Sigmoid colon (tissue), 7 donors: ENCODE results near the gene ALDH16A1. TPM values are rescaled to one million over a fixed set of nuclear protein-coding genes. Genes with fewer than 3 reads are reported as not detected.

Experiments
- DNase-seq: peaks from one replicate; pipeline ENCODE4 v3.0.0-alpha.2; 2019
- H3K27ac ChIP-seq, 4 donors: fragments of 200-600 bp; sonication (generic); one replicate each; pipeline ENCODE4 v1.5.1; 2016 to 2019; ENCODE audit warnings: mild to moderate bottlenecking in 1 of 4
- H3K27me3 ChIP-seq, 3 donors: fragments of 200-600 bp; sonication (generic); one replicate each; pipeline ENCODE4 v1.5.1; 2019; ENCODE audit warnings: mild to moderate bottlenecking in 1 of 3
- H3K36me3 ChIP-seq, 4 donors: fragments of 200-600 bp; sonication (generic); one replicate each; pipeline ENCODE4 v1.5.1; 2016 to 2019
- H3K4me1 ChIP-seq, 4 donors: fragments of 200-600 bp; sonication (generic); one replicate each; pipeline ENCODE4 v1.5.1; 2017 to 2019
- H3K4me3 ChIP-seq, 4 donors: fragments of 200-600 bp; sonication (generic); one replicate each; pipeline ENCODE4 v1.5.1; 2017 to 2019; ENCODE audit warnings: mild to moderate bottlenecking in 2 of 4, moderate library complexity in 1 of 4
- H3K9me3 ChIP-seq, 4 donors: fragments of 200-600 bp in 3 of 4; sonication (generic) in 3 of 4; one replicate each; pipeline versions ENCODE4 v1.5.1 to v1.6.1; 2013 to 2019
- CTCF ChIP-seq, 4 experiments: fragments of 450-650 bp in 3 of 4; fragments of 200-600 bp in 1 of 4; IDR thresholded peaks; one replicate each; pipeline ENCODE4 v1.5.1; 2016 to 2019; ENCODE audit warnings: antibody characterized with exemption in 4 of 4, mild to moderate bottlenecking in 3 of 4, moderate library complexity in 2 of 4
- EP300 ChIP-seq, 4 donors: sonication (generic); formaldehyde crosslinking; IDR thresholded peaks; one replicate each; pipeline ENCODE4 v1.6.1; 2017; ENCODE audit warnings: antibody characterized with exemption in 4 of 4
- POLR2A ChIP-seq, 2 donors: fragments of 450-650 bp; IDR thresholded peaks; one replicate each; pipeline ENCODE4 v1.6.1; 2016; ENCODE audit warnings: antibody characterized with exemption in 2 of 2, mild to moderate bottlenecking in 2 of 2, moderate library complexity in 2 of 2
- POLR2AphosphoS5 ChIP-seq, 4 donors: sonication (generic); formaldehyde crosslinking; IDR thresholded peaks; one replicate each; pipeline ENCODE4 v1.6.1; 2017; ENCODE audit warnings: antibody characterized with exemption in 4 of 4
- WGBS, 2 donors: extraction: QIAGEN DNeasy Blood & Tissue Kit; methylation state at CpG; one replicate each; pipeline ENCODE4 v1.1.7; 2013; 5-methylcytosine and 5-hydroxymethylcytosine counted together
- intact Hi-C: fragments of 100-400 bp; cut with DNase I; formaldehyde crosslinking; loops from one replicate; pipeline ENCODE4 v1.15.1; 2023
- polyA plus RNA-seq, 3 donors: library from polyadenylated mRNA; stranded (reverse); fragments of 200-250 nt; gene quantifications; one replicate each; pipeline ENCODE4 v1.2.3, GENCODE V29; 2013
- total RNA-seq, 4 donors: library from RNA; depleted of rRNA; stranded (reverse); fragments of >200 nt; gene quantifications; one replicate each; pipeline ENCODE4 v1.1.0, GENCODE V29; 2016
- donor health status: healthy with polysubstance abuse.
- donor health status: Bipolar disorder and iron deficiency.
- donor health status: healthy.

The ALDH16A1 gene
- total RNA-seq (10 to 100 TPM; 14.1 to 25.3 (median 18.1) TPM), polyA plus RNA-seq (10 to 100 TPM; 14.3 to 44.2 (median 18.0) TPM)

GRCh38 chr19:49453013-49453756 lies at the start of gene ALDH16A1:
Gene ALDH16A1 (plus strand): TSS chr19:49453225. CDS start chr19:49453332, 107 bp downstream.
- intact Hi-C loops: loop anchor here (5.0 to 10.0 kb wide), 3 partner anchors 368 to 572 kb away; partner anchors contain the start of genes AKT1S1, SNRNP70, TBC1D17 and VRK3
- TF ChIP-seq POLR2A (IDR thresholded peaks at IDR 0.05): peak; percentile 69 to 89
- peak; percentile 90 to 97 (median 96) for TF ChIP-seq POLR2AphosphoS5 (IDR thresholded peaks at IDR 0.05)
- TF ChIP-seq EP300 (IDR thresholded peaks at IDR 0.05): peak in 1 of 4 donors; percentile 31
- TF ChIP-seq CTCF (IDR thresholded peaks at IDR 0.05): no peak
- Histone ChIP-seq H3K27me3 (no peaks in the 10 kb centered on the region), H3K4me3 (peak within 1 kb of the TSS; percentile 51 to 66 (median 54)), H3K36me3 (peaks cover 0 to 10% (median 6%) of the 10 kb centered on the region in 4 donors), H3K4me1 (peaks cover 0 to 37% (median 16%) of the 10 kb centered on the region in 4 donors), H3K27ac (peak within 1 kb of the TSS; percentile 96 to 99 (median 97)), H3K9me3 (no peaks in the 10 kb centered on the region)
- peak; percentile 99 for DNase-seq
- WGBS, 2 donors: 0% methylated on average over 66 of the region's 66 CpGs

GRCh38 chr19:49403404-49404187 lies 49.4 kb upstream of the ALDH16A1 start:
- WGBS, 2 donors: 57 to 69% methylated on average over 7 of the region's 7 CpGs
- intact Hi-C loops: no loop called here
- TF ChIP-seq POLR2AphosphoS5 (IDR thresholded peaks at IDR 0.05) (no peak), CTCF (IDR thresholded peaks at IDR 0.05) (no peak), POLR2A (IDR thresholded peaks at IDR 0.05) (no peak)

GRCh38 chr19:49407079-49407478 lies 45.9 kb upstream of the ALDH16A1 start:
- no peak overlapping the region for H3K4me3 ChIP-seq
- no peak for DNase-seq
- H3K27ac ChIP-seq: no peak overlapping the region
- 79 to 80% methylated on average over 7 of the region's 7 CpGs for WGBS, 2 donors
- H3K27me3 ChIP-seq: peaks cover 0 to 7% (median 0%) of the 10 kb centered on the region in 3 donors
- H3K9me3 ChIP-seq: no peaks in the 10 kb centered on the region
- no peak for TF ChIP-seq EP300 (IDR thresholded peaks at IDR 0.05)
- TF ChIP-seq CTCF (IDR thresholded peaks at IDR 0.05): no peak
- TF ChIP-seq POLR2A (IDR thresholded peaks at IDR 0.05): no peak
- TF ChIP-seq POLR2AphosphoS5 (IDR thresholded peaks at IDR 0.05): no peak
- intact Hi-C loops: no loop called here
- no peaks in the 10 kb centered on the region for H3K36me3 ChIP-seq
- H3K4me1 ChIP-seq: no peaks in the 10 kb centered on the region

More at GRCh38 chr19:49403404-49404187, 49.4 kb upstream of the ALDH16A1 start:
- Histone ChIP-seq H3K27me3 (peaks cover 0 to 4% (median 0%) of the 10 kb centered on the region in 3 donors), H3K4me3 (no peak overlapping the region), H3K9me3 (no peaks in the 10 kb centered on the region), H3K36me3 (no peaks in the 10 kb centered on the region), H3K4me1 (no peaks in the 10 kb centered on the region), H3K27ac (no peak overlapping the region)
- no peak for DNase-seq

DNA sequence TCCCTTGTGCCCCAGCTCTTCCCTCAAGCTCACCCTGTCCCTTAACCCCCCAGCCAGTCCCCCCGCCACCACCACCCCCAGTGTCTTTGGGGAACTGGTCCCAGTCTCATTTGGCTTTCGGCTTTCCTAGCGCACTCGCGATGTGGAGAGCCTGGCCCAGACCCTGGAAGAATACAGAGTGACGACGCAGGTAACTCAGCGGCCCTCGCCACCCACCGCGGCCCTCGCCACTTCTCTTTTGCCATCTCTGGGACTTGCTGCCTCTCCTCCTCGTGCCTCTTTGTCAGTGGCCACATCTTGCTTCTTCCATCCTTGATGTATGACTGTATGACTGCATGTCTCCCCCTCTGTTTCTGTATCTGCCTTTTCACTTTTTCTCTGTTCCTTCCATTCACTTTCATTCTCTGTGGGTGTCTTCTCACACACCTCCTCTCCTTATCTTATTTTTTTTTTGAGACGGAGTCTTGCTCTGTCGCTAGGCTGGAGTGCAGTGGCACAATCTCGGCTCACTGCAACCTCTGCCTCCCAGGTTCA lies 45.5 kb upstream of the ALDH16A1 start:
- intact Hi-C loops: no loop called here
- Histone ChIP-seq H3K27me3 (peaks cover 0 to 7% (median 0%) of the 10 kb centered on the region in 3 donors), H3K4me3 (no peak overlapping the region), H3K27ac (no peak overlapping the region), H3K36me3 (no peaks in the 10 kb centered on the region), H3K4me1 (no peaks in the 10 kb centered on the region), H3K9me3 (no peaks in the 10 kb centered on the region)
- no peak for DNase-seq
- WGBS, 2 donors: 90% methylated on average over 16 of the region's 16 CpGs
- TF ChIP-seq POLR2AphosphoS5 (IDR thresholded peaks at IDR 0.05) (no peak), EP300 (IDR thresholded peaks at IDR 0.05) (no peak), CTCF (IDR thresholded peaks at IDR 0.05) (no peak)
